SK-N-SH treated with all-trans-retinoic acid at 6 μM for 48 hours (cell line): ENCODE data around the gene STMN3.

Experiments
- CSDC2 ChIP-seq: fragments of 250-450 bp; sonication (Bioruptor Pico); IDR thresholded peaks from 2 replicates; pipeline ENCODE4 v1.5.0; 2020; ENCODE audit warnings: mild to moderate bottlenecking, moderate library complexity
- OSR1 ChIP-seq: fragments of 250-450 bp; sonication (Bioruptor Pico); IDR thresholded peaks from 2 replicates; pipeline ENCODE4 v1.8.0; 2022; ENCODE audit warnings: moderate library complexity, mild to moderate bottlenecking, inconsistent platforms
- PATZ1 ChIP-seq: fragments of 250-450 bp; sonication (Bioruptor Pico); IDR thresholded peaks from 2 replicates; pipeline ENCODE4 v1.8.0; 2020; ENCODE audit warnings: mild to moderate bottlenecking, moderate library complexity, borderline replicate concordance
- SNAI2 ChIP-seq: fragments of 250-450 bp; sonication (Bioruptor Pico); IDR thresholded peaks from 2 replicates; pipeline ENCODE4 v1.5.0; 2020; ENCODE audit warnings: mild to moderate bottlenecking, moderate library complexity
- ZNF8 ChIP-seq: fragments of 450-650 bp; formaldehyde crosslinking; IDR thresholded peaks from 2 replicates; pipeline ENCODE4 v1.5.0; 2020; ENCODE audit warnings: mild to moderate bottlenecking, moderate library complexity

- TF ChIP-seq ZNF8 (CRISPR knock-in tag) = no peak
- TF ChIP-seq CSDC2 = no peak
- TF ChIP-seq PATZ1 (CRISPR knock-in tag) = no peak
- TF ChIP-seq OSR1 = no peak
- TF ChIP-seq SNAI2 (CRISPR knock-in tag) = no peak
Observed at GRCh38 chr20:63697357-63697867, 44.2 kb upstream of the STMN3 start.
